ENCODE data around the gene TDRD10.

DNA sequence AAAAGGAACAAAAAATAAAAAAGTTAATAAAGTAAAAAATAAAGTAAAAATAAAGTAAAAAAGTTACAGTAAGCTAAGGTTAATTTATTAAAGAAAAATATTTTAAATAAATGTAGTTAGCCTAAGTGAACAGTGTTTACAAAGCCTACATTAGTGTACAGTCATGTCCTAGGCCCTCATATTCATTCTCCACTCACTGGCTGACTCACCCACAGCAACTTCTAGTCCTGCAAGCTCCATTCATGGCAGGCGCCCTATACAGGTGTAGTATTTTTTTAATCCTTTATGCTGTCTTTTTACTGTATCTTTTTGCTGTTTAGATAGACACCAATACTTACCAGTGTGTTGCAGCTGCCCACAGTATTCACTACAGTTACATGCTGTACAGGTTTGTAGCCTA, 93.6 kb downstream of the TDRD10 start:
- no peak for TF ChIP-seq ZNF565 (CRISPR knock-in tag; conservative IDR thresholded peaks at IDR 0.05; ENCODE audit: low read depth)
- TF ChIP-seq, protein P1, sequence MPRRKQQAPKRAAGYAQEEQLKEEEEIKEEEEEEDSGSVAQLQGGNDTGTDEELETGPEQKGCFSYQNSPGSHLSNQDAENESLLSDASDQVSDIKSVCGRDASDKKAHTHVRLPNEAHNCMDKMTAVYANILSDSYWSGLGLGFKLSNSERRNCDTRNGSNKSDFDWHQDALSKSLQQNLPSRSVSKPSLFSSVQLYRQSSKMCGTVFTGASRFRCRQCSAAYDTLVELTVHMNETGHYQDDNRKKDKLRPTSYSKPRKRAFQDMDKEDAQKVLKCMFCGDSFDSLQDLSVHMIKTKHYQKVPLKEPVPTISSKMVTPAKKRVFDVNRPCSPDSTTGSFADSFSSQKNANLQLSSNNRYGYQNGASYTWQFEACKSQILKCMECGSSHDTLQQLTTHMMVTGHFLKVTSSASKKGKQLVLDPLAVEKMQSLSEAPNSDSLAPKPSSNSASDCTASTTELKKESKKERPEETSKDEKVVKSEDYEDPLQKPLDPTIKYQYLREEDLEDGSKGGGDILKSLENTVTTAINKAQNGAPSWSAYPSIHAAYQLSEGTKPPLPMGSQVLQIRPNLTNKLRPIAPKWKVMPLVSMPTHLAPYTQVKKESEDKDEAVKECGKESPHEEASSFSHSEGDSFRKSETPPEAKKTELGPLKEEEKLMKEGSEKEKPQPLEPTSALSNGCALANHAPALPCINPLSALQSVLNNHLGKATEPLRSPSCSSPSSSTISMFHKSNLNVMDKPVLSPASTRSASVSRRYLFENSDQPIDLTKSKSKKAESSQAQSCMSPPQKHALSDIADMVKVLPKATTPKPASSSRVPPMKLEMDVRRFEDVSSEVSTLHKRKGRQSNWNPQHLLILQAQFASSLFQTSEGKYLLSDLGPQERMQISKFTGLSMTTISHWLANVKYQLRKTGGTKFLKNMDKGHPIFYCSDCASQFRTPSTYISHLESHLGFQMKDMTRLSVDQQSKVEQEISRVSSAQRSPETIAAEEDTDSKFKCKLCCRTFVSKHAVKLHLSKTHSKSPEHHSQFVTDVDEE (CRISPR knock-in tag; IDR thresholded peaks at IDR 0.05) = no peak
- TF ChIP-seq, protein P2, sequence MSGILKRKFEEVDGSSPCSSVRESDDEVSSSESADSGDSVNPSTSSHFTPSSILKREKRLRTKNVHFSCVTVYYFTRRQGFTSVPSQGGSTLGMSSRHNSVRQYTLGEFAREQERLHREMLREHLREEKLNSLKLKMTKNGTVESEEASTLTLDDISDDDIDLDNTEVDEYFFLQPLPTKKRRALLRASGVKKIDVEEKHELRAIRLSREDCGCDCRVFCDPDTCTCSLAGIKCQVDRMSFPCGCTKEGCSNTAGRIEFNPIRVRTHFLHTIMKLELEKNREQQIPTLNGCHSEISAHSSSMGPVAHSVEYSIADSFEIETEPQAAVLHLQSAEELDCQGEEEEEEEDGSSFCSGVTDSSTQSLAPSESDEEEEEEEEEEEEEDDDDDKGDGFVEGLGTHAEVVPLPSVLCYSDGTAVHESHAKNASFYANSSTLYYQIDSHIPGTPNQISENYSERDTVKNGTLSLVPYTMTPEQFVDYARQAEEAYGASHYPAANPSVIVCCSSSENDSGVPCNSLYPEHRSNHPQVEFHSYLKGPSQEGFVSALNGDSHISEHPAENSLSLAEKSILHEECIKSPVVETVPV (CRISPR knock-in tag; IDR thresholded peaks at IDR 0.05) = no peak

Data from SK-N-SH treated with all-trans-retinoic acid at 6 μM for 48 hours (cell line).